ENCODE data around the gene RNU2-1.
"Not testable (repeated sequence)": the region's sequence is repeated elsewhere in the genome, so short reads cannot be mapped to it uniquely, and the experiment has no call there.

Gene RNU2-1

DNA sequence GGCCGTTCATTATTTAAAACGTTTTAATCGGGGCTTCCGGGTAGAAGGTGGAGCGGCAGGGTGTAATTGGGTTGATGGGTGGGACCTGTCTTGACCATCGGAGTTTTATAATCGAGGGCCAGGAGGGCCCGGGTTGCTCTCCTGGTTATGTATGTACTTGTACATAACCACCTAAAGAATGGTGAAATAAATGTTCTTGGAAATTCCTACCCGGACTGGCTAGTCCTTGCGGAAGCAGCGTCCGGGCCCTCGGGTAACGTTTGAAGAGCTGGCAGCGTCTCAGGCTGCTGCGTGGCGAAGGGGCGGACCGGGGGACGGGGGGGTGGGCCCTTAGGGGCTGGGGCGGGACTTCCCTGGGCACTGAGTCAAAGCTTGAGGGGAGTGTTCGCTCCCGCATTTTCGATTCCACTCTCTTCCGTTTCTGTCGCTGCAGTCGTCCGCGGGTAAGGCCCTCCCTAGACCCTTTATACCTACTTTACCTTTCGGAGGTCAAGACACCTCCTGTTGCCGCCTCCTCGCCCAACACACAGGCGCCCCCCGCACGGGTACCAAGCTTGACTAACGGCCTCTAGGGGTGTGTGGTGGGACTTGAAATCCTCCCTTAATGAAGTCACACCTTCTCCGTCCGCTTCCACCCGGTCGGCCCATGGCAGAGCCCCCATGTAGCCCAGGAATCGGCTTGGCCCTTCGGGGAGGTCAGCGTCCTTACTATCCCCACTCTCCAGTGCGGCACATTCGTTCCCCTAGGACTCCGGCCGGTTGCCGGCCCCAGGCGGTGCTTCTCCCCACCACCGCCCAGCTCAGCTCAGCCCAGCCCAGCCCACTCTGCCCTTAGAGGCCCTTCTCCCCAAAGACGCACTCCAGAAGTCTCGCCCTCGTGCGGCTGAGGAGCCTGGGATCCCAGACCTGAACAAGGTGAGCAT, 22.0 kb downstream of the RNU2-1 start, which contains the start of gene TMEM106A:
TMEM106A (plus strand) TSS at position 396 of the 923 bp plus-strand sequence. CDS start 1,167 bp downstream, outside the sequence.
- H3K9me3 ChIP-seq (ENCODE audit: control insufficient read depth, low read length) = no peaks in the 10 kb centered on the region
- H3K27me3 ChIP-seq (ENCODE audit: control insufficient read depth, insufficient read depth, low read length) = no peaks in the 10 kb centered on the region
- peaks cover 23% of the 10 kb centered on the region for H3K4me1 ChIP-seq (ENCODE audit: control insufficient read depth, insufficient read depth, low read length)
- H3K4me3 ChIP-seq (ENCODE audit: low read length) = peak within 1 kb of the TSS; percentile 51
- peak within 1 kb of the TSS; percentile 84 for H3K9ac ChIP-seq (ENCODE audit: low read length)
- H3K36me3 ChIP-seq (ENCODE audit: control insufficient read depth, insufficient read depth, low read length) = peaks cover 20% of the 10 kb centered on the region

DNA sequence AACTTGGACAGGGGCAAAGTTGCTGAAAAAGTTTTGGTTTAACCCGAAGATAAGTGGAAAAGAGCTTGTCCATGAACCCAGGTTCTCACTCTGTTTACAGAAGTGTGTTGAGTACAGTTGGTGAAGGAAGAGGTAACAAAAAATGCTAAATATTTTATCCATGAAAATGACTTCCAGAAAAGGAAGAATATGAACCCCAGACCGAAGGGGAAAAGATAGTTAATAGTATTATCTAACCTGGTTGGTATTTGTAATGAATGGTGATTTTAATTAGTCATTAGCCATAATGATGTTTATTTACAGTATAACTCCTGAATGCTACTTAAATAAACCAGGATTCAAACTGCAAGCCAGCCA, 22.7 kb downstream of the RNU2-1 start:
- Histone ChIP-seq H3K9me3 (ENCODE audit: control insufficient read depth, low read length) (no peaks in the 10 kb centered on the region), H3K36me3 (ENCODE audit: control insufficient read depth, insufficient read depth, low read length) (peaks cover 16% of the 10 kb centered on the region), H3K27me3 (ENCODE audit: control insufficient read depth, insufficient read depth, low read length) (no peaks in the 10 kb centered on the region), H3K4me1 (ENCODE audit: control insufficient read depth, insufficient read depth, low read length) (peaks cover 23% of the 10 kb centered on the region), H3K9ac (ENCODE audit: low read length) (peak overlapping the region; percentile 67), H3K4me3 (ENCODE audit: low read length) (no peak overlapping the region)

DNA sequence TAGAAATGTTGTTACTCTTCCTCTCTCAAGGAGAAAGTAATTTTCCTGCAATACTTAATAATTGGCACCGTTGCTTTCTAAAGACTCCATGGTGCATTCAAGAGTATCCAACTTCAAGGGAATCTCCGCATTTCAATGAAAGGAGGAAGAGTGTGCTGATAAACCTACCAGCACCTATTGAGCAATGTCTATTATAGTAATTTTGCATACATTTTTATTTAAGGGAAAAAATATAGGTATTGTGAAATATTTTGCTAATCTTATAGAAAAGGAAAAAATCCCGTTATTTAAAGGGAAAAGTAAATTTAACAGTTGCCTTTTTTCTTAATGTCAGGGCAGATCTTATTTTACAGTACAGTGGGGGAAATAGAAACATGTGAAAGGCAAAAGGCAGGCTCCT, 23.2 kb downstream of the RNU2-1 start:
- Histone ChIP-seq H3K9ac (ENCODE audit: low read length) (no peak overlapping the region), H3K27me3 (ENCODE audit: control insufficient read depth, insufficient read depth, low read length) (no peaks in the 10 kb centered on the region), H3K36me3 (ENCODE audit: control insufficient read depth, insufficient read depth, low read length) (peaks cover 10% of the 10 kb centered on the region), H3K4me1 (ENCODE audit: control insufficient read depth, insufficient read depth, low read length) (peaks cover 23% of the 10 kb centered on the region), H3K9me3 (ENCODE audit: control insufficient read depth, low read length) (no peaks in the 10 kb centered on the region), H3K4me3 (ENCODE audit: low read length) (no peak overlapping the region)

DNA sequence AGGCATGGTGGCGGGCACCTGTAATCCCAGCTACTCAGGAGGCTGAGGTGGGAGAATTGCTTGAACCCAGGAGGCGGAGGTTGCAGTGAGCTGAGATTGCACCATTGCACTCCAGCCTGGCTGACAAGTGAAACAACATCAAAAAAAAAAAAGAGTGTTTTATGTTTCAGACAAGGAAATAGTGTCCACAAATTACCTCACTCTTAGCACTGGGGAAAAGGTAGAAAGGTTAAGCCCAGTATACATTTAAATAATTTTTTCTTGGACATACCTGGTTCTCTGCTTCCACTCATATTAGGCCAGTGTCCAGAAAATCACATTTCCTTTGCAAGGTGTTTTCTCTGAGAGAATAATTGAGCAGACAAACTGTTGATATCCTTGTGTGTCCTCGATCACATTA, 30.8 kb downstream of the RNU2-1 start:
- H3K9ac ChIP-seq (ENCODE audit: low read length); H3K9me3 ChIP-seq (ENCODE audit: control insufficient read depth, low read length); H3K4me1 ChIP-seq (ENCODE audit: control insufficient read depth, insufficient read depth, low read length); H3K4me3 ChIP-seq (ENCODE audit: low read length); H3K27me3 ChIP-seq (ENCODE audit: control insufficient read depth, insufficient read depth, low read length): not testable (repeated sequence)
- peaks cover 30% of the 10 kb centered on the region for H3K36me3 ChIP-seq (ENCODE audit: control insufficient read depth, insufficient read depth, low read length)

DNA sequence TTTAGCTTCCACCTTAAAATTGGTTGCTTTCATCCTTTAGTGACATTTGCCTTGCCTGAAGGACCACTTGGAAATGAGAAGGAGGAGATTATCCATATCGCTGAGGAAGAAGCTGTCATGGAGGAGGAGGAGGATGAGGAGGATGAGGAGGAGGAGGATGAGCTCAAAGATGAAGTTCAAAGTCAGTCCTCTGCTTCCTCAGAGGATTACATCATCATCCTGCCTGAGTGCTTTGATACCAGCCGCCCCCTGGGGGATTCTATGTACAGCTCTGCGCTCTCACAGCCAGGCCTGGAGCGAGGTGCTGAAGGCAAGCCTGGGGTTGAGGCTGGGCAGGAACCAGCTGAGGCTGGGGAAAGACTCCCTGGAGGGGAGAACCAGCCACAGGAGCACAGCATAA, 33.6 kb downstream of the RNU2-1 start:
- no peaks in the 10 kb centered on the region for H3K27me3 ChIP-seq (ENCODE audit: control insufficient read depth, insufficient read depth, low read length)
- no peaks in the 10 kb centered on the region for H3K9me3 ChIP-seq (ENCODE audit: control insufficient read depth, low read length)
- peaks cover 36% of the 10 kb centered on the region for H3K36me3 ChIP-seq (ENCODE audit: control insufficient read depth, insufficient read depth, low read length)
- no peak overlapping the region for H3K9ac ChIP-seq (ENCODE audit: low read length)
- no peaks in the 10 kb centered on the region for H3K4me1 ChIP-seq (ENCODE audit: control insufficient read depth, insufficient read depth, low read length)
- no peak overlapping the region for H3K4me3 ChIP-seq (ENCODE audit: low read length)

DNA sequence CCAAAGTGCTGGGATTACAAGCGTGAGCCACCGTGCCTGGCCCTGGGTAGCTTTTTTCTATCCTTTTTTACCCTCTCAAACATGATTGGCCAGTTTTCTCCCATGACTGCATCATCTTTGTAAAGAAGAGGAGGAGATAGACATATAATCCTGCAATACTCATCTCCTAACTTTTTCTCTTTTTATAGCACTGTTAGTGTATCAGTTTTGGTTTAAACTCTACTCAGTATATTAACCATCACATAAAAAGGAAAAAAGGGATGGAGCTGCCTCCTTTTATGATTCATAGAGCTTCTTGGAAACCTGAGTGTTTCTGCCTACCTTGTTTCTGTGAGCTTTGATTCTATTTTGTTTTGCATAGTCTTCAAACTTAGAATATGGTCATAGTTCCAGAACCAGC, 34.1 kb downstream of the RNU2-1 start:
- Histone ChIP-seq H3K9ac (ENCODE audit: low read length) (no peak overlapping the region), H3K4me1 (ENCODE audit: control insufficient read depth, insufficient read depth, low read length) (no peaks in the 10 kb centered on the region), H3K27me3 (ENCODE audit: control insufficient read depth, insufficient read depth, low read length) (no peaks in the 10 kb centered on the region), H3K4me3 (ENCODE audit: low read length) (no peak overlapping the region), H3K36me3 (ENCODE audit: control insufficient read depth, insufficient read depth, low read length) (peaks cover 39% of the 10 kb centered on the region), H3K9me3 (ENCODE audit: control insufficient read depth, low read length) (no peaks in the 10 kb centered on the region)

DNA sequence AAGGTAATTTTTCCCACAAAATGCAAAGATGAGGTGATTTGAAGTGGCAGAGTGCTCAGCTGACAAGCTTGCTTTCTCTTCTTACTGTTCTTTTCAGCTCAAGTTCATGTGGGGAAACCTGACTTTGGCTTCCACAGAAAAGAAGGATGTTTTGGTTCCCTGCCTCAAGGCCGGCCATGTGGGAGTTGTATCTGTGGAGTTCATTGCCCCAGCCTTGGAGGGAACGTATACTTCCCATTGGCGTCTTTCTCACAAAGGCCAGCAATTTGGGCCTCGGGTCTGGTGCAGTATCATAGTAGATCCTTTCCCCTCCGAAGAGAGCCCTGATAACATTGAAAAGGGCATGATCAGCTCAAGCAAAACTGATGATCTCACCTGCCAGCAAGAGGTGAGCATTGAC, 40.5 kb downstream of the RNU2-1 start:
- Histone ChIP-seq H3K27me3 (ENCODE audit: control insufficient read depth, insufficient read depth, low read length) (no peaks in the 10 kb centered on the region), H3K36me3 (ENCODE audit: control insufficient read depth, insufficient read depth, low read length) (peaks cover 29% of the 10 kb centered on the region), H3K9me3 (ENCODE audit: control insufficient read depth, low read length) (no peaks in the 10 kb centered on the region), H3K4me3 (ENCODE audit: low read length) (no peak overlapping the region), H3K9ac (ENCODE audit: low read length) (no peak overlapping the region), H3K4me1 (ENCODE audit: control insufficient read depth, insufficient read depth, low read length) (no peaks in the 10 kb centered on the region)

DNA sequence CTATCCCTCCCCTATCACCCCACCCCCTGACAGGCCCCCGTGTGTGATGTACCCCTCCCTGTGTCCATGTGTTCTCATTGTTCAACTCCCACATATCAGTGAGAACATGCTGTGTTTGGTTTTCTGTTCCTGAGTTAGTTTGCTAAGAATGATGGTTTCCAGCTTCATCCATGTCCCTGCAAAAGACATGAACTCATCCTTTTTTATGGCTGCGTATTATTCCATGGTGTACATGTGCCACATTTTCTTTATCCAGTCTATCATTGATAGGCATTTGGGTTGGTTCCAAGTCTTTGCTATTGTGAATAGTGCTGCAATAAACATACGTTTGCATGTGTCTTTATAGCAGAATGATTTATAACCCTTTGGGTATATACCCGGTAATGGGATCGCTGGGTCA, 47.1 kb downstream of the RNU2-1 start:
- H3K9ac ChIP-seq (ENCODE audit: low read length); H3K27me3 ChIP-seq (ENCODE audit: control insufficient read depth, insufficient read depth, low read length); H3K4me1 ChIP-seq (ENCODE audit: control insufficient read depth, insufficient read depth, low read length); H3K36me3 ChIP-seq (ENCODE audit: control insufficient read depth, insufficient read depth, low read length); H3K9me3 ChIP-seq (ENCODE audit: control insufficient read depth, low read length); H3K4me3 ChIP-seq (ENCODE audit: low read length): not testable (repeated sequence)

DNA sequence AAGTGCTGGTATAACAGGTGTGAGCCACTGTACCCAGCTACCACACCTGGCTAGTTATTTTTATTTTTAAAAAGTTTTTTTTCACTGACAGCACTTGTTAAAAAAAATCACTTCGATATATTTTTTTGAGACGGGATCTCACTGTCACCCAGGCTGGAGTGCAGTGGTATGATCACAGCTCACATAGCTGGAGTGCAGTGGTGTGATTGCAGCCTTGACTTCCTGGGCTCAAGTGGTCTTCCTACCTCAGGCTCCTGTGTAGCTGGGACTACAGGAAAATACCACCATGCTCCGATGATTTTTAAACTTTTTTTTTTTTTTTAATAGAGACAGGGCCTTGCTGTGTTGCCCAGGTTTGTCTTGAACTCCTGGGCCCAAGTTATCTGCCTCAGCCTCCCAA, 49.9 kb downstream of the RNU2-1 start:
- Histone ChIP-seq H3K9ac (ENCODE audit: low read length) (no peak overlapping the region), H3K9me3 (ENCODE audit: control insufficient read depth, low read length) (no peaks in the 10 kb centered on the region), H3K4me1 (ENCODE audit: control insufficient read depth, insufficient read depth, low read length) (no peaks in the 10 kb centered on the region), H3K36me3 (ENCODE audit: control insufficient read depth, insufficient read depth, low read length) (peaks cover 2% of the 10 kb centered on the region), H3K4me3 (ENCODE audit: low read length) (no peak overlapping the region), H3K27me3 (ENCODE audit: control insufficient read depth, insufficient read depth, low read length) (no peaks in the 10 kb centered on the region)
